GM19372 (cell line): ENCODE data around the gene TAS2R4.
"Not testable (repeated sequence)": the region's sequence is repeated elsewhere in the genome, so short reads cannot be mapped to it uniquely, and the experiment has no call there.

Experiments used
- ATAC-seq: cut with Tn5 transposase; IDR thresholded peaks from one replicate; pipeline ENCODE4 v1.9.1; 2021; ENCODE audit warnings: mild to moderate bottlenecking, low read depth, moderate library complexity; ENCODE audit not compliant: unreplicated experiment

Gene TAS2R4

DNA sequence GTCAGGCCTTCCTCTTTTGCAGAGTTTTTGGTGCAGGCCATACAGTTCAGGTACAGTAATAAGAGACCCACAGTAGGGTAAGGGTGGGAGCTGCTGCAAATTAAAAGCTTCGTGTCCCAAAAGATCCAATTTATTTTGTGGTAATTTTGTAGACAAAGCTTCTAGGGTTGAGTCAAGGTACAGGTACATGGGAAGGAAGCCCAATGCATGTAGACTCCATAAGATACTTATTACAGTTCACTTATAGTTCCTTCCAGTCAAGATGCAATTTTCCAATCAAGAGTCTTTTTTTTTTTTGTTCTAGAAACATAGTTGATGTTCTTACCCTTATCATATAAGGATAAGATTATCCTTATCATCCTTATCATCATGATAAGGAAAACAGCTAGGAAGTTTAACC, at the start of gene TAS2R4:
TSS of gene TAS2R4 (plus strand) at position 301 of the 400 bp plus-strand sequence. CDS start 1,815 bp downstream, outside the sequence.
- ATAC-seq, result no peak

DNA sequence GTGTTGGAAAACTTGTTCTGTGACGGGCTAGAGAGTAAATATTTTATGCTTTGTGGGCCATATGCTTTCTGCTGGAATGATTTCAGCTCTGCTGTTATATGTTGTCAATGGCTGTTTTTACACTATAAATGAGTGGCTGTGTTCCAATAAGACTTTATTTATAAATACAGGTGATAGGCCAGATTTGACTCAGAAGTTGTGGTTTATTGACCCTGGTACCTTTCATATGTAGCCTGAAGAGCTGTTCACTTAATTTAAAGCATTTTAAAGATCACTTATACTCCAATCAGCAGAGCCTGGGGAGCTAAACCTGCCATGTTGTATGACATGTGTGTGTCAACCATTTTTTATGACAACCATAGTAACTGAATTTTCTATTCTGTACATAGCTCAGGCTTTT, 47.5 kb upstream of the TAS2R4 start:
- no peak for ATAC-seq

- ATAC-seq, result no peak
Measured at GRCh38 chr7:141731476-141732149, 44.9 kb upstream of the TAS2R4 start.

- no peak for ATAC-seq
Measured at GRCh38 chr7:141737118-141737835, 39.2 kb upstream of the TAS2R4 start.

DNA sequence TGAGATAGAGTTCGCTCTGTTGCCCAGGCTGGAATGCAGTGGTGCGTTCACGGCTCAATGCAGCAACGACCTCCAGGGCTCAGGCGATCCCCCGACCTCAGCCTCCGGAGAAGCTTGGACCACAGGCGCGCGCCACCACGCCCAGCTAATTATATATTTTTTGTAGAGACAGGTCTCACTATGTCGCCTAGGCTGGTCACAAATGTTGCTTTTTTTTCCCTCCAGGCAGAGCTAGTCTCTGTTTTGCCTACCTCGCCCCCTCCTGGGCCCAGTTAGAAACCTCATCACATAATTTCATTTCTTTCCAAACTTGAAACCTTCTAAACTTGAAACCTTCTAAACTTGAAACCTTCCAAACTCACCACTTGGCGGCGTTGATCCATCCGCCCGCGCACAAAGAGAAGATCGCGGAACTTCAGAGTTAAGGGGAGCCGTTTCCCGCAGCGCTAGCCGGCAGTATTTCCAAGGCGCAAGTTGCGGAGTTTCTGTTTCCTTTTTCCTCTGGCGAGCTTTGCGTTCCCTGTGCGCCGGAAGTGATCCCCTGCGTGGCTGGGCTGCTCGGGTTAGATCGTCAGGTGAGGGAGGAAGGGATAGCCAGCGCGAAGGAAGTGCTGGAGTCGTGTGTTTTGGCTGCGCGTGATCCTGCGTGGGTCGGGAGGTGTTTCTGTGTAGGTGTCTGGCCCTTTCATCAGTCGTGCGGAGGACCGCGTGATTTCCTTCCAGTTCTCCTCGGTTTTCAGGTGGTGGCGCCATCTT, 38.5 kb upstream of the TAS2R4 start, which contains the start of gene SSBP1:
TSS of gene SSBP1 (plus strand) at position 523 of the 756 bp plus-strand sequence. CDS start 809 bp downstream, outside the sequence.
- peak; percentile 80 for ATAC-seq

- ATAC-seq, result no peak
Measured at GRCh38 chr7:141738592-141739013, 37.9 kb upstream of the TAS2R4 start.

GRCh38 chr7:141739250-141739649, 37.2 kb upstream of the TAS2R4 start:
- no peak for ATAC-seq

- ATAC-seq, result no peak
Measured at GRCh38 chr7:141742229-141742628, 34.2 kb upstream of the TAS2R4 start.

DNA sequence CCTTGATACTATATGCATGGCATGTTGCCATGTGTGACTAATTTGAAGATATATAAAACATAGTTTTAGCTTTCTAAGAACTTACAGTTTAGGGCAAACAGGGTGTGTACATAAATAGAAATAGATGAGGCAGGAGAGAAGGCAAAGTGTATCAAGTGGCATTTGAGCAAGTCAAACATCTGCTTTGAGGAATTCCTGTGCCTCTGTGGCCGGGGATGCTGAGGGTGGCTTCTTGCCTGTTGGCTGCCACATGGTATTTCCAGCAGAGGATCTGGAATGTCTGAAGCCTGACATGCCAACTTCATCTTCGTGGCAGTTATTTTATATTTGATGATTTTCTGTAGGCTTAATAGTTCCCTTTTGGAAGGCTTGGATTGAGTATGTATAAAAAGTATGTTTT, 32.3 kb upstream of the TAS2R4 start:
- ATAC-seq, result no peak

- ATAC-seq, result no peak
Measured at GRCh38 chr7:141748396-141748795, 28.1 kb upstream of the TAS2R4 start.

DNA sequence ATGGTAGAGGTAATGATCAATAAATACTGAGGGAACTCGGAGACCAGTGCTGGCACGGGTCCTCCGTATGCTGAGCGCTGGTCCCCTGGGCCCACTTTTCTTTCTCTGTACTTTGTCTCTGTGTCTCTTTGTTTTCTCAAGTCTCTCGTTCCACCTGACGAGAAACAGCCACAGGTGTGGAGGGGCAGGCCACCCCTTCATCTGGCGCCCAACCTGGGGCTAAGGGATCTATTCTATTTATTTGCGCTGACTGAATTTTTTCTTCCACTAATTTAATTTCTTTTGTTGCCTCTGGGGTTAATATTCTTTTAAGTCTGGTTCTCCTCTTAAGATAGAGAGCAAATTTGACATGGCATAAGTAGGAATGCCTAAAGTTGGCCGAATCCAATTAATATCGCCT, 24.6 kb upstream of the TAS2R4 start:
- not testable (repeated sequence) for ATAC-seq

- ATAC-seq, result no peak
Measured at GRCh38 chr7:141752634-141753033, 23.8 kb upstream of the TAS2R4 start.

DNA sequence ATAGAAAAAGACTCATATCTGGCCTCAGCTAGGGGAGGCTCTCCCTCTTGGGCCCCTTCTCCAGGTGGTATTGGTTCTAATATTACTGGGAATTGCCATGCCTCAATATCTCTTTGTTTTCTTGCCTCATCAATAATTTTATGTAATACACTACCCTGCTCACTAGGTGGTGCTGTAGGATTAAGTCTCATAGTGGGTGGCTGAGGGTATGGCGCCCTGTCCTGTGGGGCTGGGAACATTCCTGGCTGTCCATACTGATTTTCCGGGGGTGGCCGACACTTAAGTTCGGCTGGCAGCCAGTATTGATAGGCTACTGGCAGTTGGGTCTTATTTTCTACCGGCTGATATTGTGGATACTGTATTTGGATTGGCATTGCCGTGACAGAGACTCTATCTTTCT, 21.5 kb upstream of the TAS2R4 start:
- no peak for ATAC-seq

DNA sequence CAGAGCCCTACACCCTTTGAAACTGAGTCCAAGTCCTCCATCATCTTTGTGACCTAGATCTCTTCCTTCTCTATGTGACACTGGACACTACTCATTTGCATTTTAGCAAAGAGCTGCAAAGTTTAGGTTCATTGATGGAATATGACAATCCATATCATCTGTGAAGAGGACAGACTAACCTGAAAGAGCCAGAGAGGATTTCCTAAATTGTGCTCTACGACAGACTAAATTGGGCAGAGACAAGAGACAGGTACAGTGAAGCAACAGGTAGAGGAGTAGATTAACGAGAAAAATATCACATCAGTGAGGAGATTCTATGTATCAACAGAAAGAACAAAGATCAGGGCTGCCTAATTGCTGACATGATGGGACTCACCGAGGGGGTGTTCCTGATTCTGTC, 12.7 kb upstream of the TAS2R4 start, which contains the start of gene TAS2R3:
TSS of gene TAS2R3 (plus strand) at position 301 of the 400 bp plus-strand sequence. CDS start at position 363, 62 bp downstream.
- no peak for ATAC-seq

- not testable (repeated sequence) for ATAC-seq
Measured at GRCh38 chr7:141770083-141770583, 6.3 kb upstream of the TAS2R4 start.

GRCh38 chr7:141785706-141786552, 9.5 kb downstream of the TAS2R4 start:
- peak; percentile 82 for ATAC-seq

DNA sequence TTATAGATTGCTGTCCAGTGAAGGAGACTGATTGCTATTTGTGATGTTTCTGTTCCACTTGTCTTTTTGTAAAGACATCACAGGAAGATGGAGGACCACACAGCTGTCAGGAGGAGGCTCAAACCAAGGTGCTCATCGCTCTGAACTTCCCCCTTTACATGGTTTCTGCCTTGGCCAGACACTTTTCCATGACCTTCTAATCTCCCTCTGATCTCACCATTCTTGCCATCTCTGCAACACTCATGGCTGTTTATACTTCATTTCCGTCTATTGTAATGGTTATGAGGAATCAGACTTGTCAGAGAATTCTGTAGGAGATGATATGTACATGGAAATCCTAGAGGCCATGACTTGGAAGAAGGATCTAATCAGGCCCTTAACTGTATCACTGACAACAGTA, 11.8 kb downstream of the TAS2R4 start:
- ATAC-seq, result no peak

- no peak for ATAC-seq
Measured at GRCh38 chr7:141789917-141790316, 13.4 kb downstream of the TAS2R4 start, which contains the start of gene TAS2R5. TAS2R5 (plus strand) TSS chr7:141790217; CDS start chr7:141790362, 145 bp downstream.

DNA sequence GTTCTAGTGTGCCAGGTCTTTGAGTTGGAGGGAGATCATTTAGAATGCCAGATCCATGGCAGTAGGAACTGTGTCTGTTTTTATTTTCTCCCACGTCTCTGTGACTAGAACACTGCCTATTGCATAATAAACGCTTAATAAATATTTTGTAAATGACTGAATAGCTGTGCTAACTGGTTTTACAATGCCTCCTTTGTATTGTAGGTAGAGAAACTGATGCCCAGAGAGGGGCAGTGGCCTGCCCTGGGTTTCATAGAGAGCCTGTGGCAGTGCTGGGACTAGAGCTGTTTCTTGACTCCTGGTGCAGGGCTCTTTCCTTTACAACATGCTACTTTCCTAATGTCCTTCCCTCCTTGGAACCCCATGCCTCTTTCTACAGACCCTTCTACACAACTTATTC, 16.1 kb downstream of the TAS2R4 start:
- ATAC-seq, result no peak

DNA sequence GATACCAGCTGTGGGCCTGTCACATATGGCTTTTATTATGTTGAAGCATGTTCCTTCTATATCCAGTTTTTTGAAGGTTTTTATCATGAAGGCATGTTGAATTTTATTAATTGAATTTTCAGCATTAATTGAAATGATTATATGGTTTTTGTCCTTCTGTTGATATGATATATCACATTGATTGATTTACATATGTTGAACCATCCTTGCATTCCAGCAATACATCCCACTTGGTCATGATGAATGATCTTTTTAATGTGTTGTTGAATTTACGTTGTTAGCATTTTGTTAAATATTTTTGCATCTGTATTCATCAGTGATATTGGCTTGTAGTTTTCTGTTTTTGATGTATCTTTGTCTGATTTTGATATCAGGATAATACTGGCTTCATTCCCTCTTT, 43.6 kb downstream of the TAS2R4 start:
- ATAC-seq, result no peak
